ENCODE measurements around the gene ADCY5.

Gene ADCY5

GRCh38 chr3:123385001-123385401, 63.9 kb downstream of the ADCY5 start:
- DNase-seq: no peak

- no peak for DNase-seq
These were observed 64.6 kb downstream of the ADCY5 start for GRCh38 chr3:123384256-123384655.

GRCh38 chr3:123383091-123384053, 65.5 kb downstream of the ADCY5 start:
- DNase-seq: no peak

- DNase-seq: no peak
These were observed 68.6 kb downstream of the ADCY5 start for GRCh38 chr3:123380261-123380660.

- DNase-seq: no peak
These were observed 69.7 kb downstream of the ADCY5 start for GRCh38 chr3:123379041-123379830.

- no peak for DNase-seq
These were observed 70.4 kb downstream of the ADCY5 start for GRCh38 chr3:123378409-123378915.

- no peak for DNase-seq
These were observed 71.6 kb downstream of the ADCY5 start for GRCh38 chr3:123377243-123377740.

GRCh38 chr3:123376451-123377242, 72.2 kb downstream of the ADCY5 start:
- no peak for DNase-seq

- no peak for DNase-seq
These were observed 73.6 kb downstream of the ADCY5 start for GRCh38 chr3:123375014-123375940.

- no peak for DNase-seq
These were observed 74.9 kb downstream of the ADCY5 start for GRCh38 chr3:123374016-123374415.

GRCh38 chr3:123373474-123373987, 75.4 kb downstream of the ADCY5 start:
- DNase-seq: no peak

- no peak for DNase-seq
These were observed 76.0 kb downstream of the ADCY5 start for GRCh38 chr3:123372686-123373473.

GRCh38 chr3:123371859-123372685, 76.8 kb downstream of the ADCY5 start:
- no peak for DNase-seq

- DNase-seq: no peak
These were observed 77.5 kb downstream of the ADCY5 start for GRCh38 chr3:123371426-123371825.

- no peak for DNase-seq
These were observed 78.1 kb downstream of the ADCY5 start for GRCh38 chr3:123370819-123371218.

GRCh38 chr3:123369085-123369484, 79.8 kb downstream of the ADCY5 start:
- no peak for DNase-seq

- no peak for DNase-seq
These were observed 81.3 kb downstream of the ADCY5 start for GRCh38 chr3:123367467-123368154.

- no peak for DNase-seq
These were observed 83.3 kb downstream of the ADCY5 start for GRCh38 chr3:123365450-123366143.
